Stimulated activated CD4-positive, alpha-beta T cell treated with anti-CD3 and anti-CD28 coated beads, Interleukin-4, amount 100 ng/mL, for 24 hours (primary cell): Measurements from ENCODE around the gene NALF2.
A peak's percentile ranks its signal among the peaks of the same experiment; 100 is the strongest.

Experiments
- DNase-seq: peaks from one replicate; pipeline ENCODE4 v3.0.0-alpha.2; 2020

Gene NALF2

DNA sequence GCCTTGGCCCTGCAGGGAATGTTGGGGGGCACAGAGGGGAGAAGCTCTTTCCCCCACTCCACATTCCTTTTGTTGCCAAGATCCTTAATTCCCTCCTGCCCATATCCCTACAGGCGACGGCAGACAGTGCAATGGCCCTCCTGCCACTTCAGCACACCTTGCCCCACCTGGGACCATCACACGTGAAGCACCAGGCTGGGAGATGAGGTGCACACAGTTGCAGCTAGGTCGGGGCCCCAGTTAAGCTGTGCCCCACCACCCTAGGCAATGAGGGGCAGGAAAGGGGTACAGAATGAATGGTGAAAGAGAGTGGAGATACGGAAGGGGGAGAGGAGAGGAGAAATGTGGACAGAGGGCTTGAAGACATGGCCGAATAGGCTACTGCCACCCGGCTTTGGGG, 26.2 kb downstream of the NALF2 start:
- DNase-seq: no peak

DNA sequence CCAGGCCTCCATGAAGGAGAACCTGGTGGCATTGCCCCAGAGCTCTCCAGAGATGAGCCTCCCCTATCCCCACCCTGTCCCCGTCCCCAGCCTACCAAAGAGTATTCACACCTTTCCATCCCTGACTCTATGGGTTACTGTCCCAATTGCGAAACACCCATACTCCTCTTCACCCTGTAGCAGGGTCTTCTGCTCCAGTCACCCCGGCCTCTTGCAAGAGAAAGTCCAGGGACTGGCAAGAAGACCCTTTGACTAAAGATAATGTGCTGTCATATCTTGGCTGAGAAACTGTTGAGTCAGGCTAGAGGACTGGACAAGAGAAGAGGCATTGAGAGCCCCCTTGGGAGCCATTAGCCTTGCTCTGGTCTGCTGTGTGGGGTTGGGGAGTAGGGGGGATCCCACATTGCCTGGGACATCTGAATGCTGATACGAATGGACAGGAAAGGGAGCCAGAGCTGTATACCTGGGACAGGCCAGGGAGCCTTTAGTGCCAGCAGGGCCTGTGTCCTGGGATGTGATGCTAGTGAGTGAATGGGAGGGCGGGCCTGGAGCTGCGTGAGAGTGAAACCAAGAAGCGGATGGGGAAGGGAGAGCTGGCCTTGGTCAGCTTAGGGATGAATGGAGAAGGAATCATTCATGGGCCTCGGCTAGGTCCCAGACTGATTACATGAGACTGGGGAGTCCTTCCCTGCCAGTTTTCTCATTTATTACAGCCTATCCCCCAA, 27.1 kb downstream of the NALF2 start:
- DNase-seq: no peak

DNA sequence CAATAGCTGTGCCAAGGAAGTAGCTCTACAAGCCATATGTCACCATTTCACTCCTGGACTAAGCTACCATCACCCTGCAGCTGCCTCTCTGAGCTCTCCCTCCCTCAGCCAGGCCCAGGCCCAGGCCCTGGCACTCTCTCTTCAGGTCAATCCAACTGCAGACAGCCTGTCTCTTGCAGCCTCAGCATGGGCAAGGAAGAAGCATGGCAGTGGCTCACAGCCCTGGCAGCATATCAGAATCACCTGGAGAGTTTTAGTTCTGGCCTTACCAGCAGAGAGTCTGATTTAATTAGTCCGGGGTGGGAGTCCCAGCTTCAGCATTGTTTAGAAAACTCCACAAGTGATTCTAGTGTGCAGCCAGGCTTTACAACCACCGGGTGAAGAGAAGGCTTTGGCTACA, 31.5 kb downstream of the NALF2 start:
- DNase-seq: no peak

DNA sequence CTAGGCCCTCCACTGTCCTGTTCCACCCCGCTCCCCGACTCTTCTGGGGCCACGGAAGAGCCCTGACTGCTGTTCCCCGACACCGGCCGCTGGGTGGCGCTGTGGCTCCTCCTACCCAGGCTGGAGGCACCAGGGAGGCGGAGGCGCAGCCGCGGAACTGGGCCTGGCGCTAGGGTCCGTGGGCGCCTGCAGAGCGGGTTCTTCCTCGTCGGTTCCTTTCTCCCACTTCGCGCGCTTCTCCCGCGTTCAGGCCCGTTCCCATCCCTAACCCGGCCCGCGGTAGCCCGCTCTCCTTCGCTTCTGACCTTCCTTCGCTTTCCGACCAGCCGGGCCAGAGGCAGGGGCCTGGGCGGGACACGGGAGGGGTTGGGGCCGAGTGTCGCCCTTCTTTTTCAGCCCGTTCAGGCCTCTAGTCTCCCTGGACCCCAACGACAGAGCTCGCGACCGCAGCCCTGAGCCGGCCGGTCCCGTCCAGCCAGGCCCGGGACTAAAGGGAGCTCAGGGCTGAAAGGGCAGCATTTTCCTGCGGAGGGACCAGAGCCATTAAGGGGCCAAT, 34.3 kb downstream of the NALF2 start:
- DNase-seq: peak; percentile 76

DNA sequence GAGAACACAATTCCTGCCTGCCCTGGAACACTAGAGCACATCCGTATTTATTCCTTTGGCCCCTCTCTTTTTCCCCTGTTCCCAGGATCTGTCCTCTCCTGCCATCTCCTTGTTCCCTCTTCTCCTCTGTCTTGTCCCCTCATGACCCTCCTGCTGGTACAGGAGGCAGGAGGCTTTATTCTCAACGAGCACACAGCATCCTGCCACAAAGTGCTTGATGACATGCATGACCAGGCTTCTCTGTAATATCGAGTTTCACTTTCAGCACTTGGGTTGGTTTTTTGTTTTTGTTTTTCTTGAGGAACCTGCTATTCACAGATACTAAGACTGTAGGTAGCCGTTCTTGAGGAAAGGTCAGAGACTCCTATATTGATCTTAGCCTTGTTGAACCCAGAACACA, 35.3 kb downstream of the NALF2 start:
- no peak for DNase-seq

DNA sequence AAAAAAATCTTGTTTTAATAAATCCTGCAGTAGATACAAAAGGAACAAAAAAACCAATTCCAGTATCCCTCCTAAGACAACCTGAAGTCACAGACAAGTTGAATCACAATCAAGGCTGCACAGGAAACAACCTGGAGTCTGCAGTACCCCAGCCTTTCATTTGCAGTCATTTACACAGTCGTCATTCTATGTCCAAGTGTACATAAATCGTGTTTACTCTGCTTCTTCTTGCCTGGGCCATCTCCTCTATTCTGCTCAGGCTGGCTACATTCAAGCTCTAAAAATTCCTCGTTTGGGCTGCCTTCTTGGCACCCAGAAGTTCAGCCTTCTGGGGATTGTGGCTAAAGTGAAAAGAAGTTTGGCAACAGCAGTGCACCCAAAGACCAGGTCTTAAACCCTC, 37.8 kb downstream of the NALF2 start:
- DNase-seq: no peak

DNA sequence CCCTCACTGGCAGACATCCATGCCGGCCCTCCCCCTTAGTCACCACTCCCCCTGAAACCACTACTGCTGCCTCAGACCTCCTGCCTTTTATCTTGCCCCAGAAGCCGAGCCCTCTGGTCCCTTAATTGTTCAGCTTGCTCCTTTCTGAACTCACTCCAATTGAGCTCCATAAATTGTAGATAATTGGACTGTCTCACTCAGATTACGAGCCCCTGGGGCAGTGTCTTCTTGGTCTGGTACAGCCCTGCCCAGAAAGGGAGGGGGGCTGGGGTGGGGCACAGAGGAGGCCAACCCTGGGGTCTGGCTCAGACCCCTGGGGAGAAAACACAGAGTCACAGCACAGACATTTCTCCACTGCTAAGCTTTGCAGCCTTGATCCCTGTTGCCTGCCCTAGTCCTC, 39.4 kb downstream of the NALF2 start:
- DNase-seq: no peak

DNA sequence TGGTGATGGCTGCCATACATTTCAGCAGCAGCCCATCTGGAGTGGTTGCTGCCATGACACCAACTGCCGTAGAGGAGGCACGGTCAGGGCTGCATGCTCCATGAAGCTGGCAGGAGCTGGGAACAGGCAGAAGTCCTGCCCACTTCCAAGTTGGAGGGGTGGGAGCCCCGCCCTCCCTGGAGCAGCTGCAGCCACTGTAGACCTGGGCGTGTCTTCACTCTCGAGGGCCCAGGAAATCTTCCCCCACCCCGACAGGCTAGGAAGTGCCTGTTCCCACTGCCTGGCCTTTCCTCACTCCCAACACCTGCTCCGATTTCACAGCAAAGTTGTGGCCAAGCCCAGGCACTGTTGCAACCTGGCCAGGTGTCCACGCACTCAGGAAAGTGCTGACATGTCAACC, 42.3 kb downstream of the NALF2 start:
- DNase-seq: no peak

DNA sequence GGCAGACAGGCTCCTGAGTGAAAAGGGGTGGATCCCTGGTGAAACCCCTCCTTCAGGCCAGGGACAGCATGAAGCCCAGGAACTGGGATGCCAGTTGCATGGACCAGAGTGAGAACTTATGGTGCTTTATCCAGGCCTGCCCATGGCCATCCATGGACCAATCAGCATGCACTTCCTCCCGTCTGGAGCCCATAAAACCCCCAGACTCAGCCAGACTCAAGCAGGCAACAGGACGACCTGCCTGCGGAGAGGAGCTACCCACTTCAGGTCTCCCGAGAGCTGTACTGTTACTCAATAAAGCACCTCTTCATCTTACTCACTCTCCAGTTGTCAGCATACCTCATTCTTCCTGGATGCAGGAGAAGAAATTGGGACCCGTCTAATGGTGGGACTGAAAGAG, 42.9 kb downstream of the NALF2 start:
- no peak for DNase-seq

DNA sequence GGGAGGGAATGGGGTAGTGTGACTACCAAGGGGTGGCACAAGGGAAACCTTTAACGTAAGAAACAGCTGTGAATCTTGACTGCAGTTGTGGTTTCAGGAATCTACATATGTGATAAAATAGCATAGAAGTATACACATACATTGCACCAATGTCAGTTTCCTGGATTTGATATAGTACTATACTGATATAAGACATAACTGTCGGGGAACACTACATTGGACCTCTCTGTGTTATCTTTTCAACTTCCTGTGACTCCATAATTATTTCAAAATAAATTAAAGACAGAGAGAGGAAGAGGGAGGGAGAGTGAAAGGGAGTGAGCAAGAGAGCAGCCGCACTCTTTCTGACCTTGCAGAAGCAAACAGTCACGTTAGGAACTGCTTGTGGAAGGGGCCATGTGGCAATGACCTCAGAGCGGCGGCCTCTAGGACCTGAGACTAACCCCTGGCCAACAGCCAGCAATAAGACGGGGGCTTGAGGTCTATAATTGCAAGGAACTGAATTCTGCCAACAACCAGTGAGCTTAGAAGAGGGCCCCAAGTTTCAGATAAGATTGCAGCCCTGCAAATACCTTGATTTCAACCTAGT, 47.4 kb downstream of the NALF2 start:
- no peak for DNase-seq

DNA sequence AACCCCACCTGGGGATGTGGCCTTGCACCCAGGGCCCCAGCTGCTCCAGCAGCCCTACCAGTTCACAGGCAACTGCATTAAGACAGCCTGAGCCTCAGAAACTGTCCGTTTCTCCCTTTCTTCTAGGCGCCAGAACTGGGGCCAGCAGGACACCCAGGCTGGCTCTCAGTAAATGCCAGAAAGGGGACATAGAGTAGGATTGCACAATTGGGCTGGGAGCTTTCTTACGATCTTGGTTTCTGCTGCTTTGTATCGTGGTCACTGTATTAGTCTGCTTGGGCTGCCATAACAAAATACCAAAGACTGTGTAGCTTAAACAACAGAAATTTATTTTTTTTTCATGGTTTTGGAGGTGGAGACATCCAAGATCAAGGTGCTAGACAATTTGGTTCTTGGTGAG, 48.4 kb downstream of the NALF2 start:
- no peak for DNase-seq
